HG02981 (cell line): ENCODE data around the gene RARS2.
A peak's percentile ranks its signal among the peaks of the same experiment; 100 is the strongest.
"Not testable (repeated sequence)": the region's sequence is repeated elsewhere in the genome, so short reads cannot be mapped to it uniquely, and the experiment has no call there.

Experiments
- ATAC-seq: cut with Tn5 transposase; IDR thresholded peaks from one replicate; pipeline ENCODE4 v1.9.1; 2021; ENCODE audit warnings: mild to moderate bottlenecking, moderate library complexity; ENCODE audit not compliant: unreplicated experiment

The RARS2 gene

DNA sequence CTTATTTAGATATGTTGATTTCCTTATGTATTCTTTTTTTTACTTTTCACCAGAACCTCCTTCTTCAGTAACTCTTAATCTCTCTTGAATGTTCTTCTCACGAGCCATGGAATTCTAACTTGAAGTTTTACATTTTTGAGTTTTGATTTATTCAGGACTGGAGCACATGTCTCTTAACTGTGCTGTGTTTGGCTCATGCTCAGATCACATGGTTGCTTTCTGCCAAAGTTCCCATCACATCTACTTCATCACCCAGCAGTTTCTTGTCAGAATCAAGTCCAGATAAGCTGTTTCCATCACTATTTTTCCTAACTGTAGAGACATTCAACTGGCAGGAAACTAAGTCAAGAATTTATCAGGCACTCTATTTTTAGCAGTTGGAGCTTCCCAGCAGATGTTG, 85.3 kb downstream of the RARS2 start:
- ATAC-seq: no peak

DNA sequence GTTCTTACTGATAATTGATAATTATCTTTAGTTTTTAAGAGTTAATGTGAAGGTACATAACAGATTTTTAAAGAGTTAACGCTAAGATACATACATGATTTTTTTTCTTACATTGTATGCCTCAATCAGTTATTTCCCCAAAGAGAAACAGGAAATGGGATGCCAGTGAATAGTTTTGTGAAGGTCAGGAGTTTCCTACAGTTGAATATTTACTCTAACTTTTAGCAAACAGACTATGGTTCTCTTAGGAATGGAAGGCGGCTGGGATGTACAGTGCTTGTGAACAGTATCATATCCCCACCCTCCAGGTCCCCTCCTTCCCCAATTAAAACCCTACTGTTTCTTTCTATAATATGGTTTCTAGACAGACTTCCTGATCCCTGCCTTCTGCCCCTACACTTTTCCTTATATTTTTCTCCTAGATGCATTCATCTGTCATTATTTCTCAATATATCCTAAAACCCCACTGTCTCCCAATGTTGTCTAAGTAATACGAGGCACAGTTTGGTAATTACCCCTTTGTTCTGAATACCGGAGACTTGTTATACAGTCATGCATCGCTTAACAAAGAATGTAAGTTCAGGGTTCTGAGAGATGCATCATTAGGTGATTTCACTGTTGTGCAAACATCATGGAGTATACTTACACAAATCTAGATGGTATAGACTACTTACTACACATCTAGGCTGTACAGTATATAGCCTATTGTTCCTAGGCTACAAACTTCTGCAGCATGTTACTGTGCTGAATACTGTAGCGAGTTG, 87.8 kb downstream of the RARS2 start:
- ATAC-seq: no peak

DNA sequence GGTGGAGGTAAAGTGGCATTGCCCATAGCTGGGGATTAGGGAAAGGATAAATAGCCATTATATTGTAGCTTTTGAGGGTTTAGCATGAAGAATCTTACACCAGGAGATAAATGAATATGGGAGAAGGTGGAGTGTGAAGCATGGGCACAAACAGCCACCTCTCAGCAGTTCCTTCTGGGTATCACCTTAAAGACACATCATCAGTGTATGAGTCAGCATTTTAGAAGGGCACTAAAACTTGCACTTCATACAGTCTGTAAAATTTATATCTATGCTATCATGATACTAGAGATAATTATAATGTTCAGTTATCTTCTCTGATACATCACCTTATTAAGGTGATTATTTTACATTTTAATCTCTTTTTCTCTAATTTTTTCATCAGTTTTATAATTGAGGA, 91.7 kb downstream of the RARS2 start:
- ATAC-seq: no peak

DNA sequence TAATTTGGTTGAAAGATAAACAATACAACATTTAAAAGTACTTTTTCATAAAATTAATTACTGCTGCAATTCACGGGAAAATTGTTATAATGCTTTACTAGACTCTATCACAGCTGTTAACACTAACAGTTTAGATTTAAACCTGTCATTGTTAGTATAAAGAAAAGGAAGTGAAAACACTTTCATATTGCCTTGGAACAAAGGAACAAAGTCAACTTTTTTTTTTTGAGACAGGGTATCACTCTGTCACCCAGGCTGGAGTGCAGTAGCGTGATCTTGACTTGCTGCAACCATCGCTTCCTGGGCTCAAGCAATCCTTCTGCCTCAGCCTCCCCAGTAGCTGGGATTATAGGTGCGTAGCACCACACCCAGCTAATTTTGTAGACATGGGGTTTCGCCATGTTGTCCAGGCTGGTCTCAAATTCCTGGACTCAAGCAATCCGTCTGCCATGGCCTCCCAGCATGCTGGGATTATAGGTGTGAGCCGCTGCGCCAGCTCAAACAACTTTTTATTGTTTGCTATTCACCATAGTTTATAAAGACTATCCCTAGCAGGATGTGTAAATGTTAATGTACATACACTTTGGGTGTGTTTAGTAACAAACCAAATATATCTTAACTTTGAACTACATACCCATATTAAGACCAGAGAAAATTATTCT, 94.9 kb downstream of the RARS2 start:
- ATAC-seq: peak; percentile 82

DNA sequence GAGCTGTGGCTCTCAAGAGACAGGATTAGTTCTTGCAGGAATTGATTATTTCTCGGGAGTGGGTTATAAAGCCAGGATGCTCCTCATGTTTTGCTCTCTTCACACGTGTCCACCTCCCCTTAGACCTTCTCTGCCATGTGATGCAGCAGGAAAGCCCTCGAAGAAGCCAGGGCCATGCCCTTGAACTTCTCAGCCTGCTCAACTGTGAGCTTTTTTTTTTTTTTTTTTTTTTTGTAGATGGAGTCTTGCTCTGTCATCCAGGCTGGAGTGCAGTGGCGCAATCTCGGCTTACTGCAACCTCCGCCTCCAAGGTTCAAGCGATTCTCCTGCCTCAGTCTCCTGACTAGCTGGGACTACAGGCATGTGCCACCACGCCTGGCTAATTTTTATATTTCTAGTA, 100.5 kb downstream of the RARS2 start:
- not testable (repeated sequence) for ATAC-seq

DNA sequence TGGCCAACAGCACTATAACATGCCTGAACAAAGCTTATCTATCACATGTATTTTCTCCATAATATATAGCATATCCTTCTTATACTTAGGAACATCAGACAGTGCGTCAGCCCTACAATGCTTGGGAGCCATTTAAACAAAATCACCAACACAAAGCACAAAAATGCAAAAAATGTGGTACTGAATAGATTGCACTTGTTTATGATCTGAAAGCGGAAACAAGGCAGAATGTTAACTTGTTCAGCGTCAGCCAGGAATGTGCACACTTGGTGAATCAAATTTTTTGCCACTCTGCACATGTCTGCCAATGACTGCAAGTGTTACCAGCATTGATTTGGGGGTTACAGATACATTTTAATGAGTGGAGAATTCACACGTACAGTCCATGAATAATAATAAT, 102.2 kb downstream of the RARS2 start:
- no peak for ATAC-seq

DNA sequence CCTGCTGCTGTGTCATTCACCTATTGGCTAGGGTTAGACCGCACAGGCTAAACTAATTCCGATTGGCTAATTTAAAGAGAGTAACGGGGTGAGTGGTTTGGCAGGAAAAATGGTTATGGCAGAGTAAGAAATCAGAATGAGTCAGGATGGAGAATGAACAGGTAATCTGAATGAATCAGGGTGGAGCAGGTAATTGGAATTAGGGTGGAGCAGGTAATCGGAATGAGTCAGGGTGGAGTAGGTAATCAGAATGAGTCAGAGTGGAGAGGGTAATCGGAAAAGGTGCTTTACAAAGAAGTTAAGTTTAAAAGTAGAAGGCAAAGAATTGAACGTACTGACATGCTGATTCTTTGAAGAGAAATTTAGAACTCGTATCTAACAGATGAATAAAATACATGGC, 105.3 kb downstream of the RARS2 start:
- ATAC-seq: no peak

DNA sequence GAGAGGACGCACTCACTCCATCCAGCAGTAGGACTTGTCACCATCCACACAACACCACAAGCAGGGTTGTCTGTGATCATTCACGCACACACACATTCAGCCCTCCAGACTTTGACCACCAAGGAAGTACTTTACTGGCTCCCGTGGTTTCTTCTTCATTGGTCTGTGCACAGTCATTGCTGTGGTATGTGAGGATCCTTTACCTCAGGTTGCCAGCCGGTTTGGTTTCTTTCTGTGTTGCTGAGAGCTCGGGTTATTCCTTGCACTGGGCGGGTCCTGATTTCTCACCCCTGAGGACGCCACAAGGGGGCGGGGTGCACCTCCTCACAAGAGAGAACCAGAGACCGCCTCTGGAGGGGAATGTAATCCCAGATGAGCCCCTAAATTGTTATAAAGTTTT, 105.9 kb downstream of the RARS2 start:
- ATAC-seq: no peak

DNA sequence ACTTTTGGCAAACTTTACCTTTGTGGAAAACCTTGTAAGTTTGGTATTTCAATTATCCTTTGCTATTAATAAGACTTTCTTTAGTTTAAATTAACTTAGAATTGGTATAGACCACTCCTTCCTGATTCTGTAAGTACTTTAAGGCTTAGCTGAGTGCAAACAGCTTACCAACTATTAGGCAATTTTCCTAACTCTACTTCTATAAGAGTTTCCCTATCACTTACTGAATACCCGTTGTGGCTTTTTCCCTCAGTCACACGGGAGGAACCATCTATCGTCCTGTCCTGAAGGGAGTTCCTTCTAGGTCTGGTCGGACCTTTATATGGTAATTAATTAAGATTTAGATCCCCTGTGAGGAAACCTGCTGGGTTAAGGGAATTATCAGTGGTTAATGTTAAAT, 107.4 kb downstream of the RARS2 start:
- no peak for ATAC-seq

DNA sequence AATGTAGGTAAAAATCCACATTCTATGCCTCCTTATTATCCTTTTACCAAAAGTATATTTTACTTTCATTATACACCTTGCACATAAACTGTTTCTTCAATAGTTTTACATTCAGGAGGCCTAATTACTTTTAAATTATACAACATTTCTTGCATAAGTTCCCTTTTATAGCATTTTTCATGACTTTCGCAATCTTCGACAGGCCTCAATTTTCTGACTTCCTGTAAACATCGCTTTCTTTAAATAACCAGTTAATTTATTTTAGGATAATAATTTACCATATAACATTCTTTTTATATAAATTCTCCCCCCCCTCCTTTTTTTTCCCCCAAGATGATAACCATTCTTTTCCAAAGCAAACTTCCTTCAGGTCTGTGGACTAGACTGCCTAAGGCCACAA, 107.9 kb downstream of the RARS2 start:
- ATAC-seq: no peak

DNA sequence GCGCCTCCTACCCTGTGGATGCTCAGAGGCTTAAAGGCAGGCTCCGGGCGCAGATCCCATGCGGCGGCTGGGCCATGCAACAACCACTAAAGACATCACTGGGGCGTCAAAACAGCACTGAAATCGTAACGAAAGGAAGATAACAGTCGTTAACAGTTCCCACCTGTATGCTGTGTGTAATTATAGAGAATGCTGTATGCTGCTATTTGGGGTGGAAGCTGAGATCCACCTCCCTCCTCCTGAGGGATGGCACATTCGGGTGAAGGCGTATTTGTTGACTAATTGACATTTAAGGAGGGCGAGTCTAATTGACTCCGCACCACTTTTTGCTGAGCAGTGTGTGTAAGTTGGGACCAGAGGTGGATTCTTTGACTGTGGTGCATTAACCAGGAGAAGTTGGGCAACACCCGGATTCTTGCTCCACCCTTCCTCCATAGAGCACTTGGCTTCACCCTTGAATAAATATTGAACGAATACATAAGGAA, 116.3 kb downstream of the RARS2 start:
- peak; percentile 60 for ATAC-seq

DNA sequence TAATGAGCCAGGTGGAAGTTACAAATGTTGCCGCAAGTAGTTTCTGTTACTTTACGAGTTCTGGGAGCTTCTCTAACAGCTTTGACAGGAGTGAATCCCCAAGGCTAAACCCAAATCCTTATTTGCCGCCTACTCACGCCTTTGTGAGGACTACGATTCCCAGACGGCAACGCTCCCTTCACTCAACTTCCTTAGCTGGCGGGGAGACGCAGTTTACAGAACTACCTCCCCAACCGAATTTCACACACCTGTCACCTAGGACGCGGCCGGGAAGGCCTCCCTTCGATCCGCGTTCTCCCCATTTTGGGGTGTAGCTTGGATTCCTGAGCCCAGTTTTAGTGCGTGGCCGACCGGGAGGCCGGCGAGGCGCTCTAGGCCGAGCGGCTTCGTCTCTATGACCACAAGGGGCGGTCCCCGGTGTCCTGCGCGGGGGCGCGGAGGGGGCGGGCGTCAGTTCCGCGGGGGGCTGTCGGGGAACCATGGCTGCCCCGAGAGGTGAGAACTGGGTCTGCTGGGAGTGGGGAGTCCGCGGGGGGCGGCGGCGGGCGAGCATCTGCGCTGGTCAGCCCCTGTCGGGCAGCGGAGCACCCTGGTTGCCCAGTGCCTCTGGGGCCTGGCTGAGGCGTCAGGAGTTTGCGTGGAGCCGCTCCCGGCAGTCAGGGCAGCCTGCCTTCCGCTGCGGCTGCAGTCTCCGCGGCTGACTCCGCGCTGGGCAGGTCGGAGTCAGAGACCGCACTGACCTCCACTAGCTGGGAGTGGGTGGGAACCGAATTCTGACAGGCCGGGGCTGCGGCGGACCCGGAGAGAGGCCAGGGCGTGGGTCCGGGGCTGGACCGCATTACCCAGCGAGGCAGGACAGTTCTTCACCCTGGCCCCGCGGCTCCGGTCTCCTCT, 117.0 kb downstream of the RARS2 start, which contains the start of gene SLC35A1:
TSS of gene SLC35A1 (plus strand) at position 450 of the 894 bp plus-strand sequence. CDS start at position 480, 30 bp downstream.
- peak; percentile 85 for ATAC-seq

DNA sequence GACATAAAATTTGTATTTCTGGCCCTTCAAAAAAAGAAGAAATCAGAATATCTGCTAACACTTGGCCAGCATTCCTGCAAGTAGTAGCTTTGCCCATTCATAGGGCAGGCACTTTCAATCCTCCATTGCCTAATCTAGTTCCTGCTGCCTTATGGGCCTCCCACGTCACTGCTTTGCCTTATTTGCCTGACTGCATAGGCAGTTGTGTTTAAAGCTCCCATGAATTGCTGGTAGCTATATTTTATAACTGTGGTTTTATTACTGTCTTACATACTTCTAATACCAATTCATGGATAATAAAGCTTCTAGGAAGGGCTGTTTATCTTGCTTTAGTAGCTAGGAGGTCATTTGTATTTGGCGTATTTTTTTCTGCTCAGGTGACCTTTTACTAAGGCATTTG, 124.7 kb downstream of the RARS2 start:
- ATAC-seq: no peak
